ENCODE measurements around the gene PLS1.

GRCh38 chr3:142604940-142605339 lies 8.7 kb downstream of the PLS1 start:
- TF ChIP-seq, protein P1, sequence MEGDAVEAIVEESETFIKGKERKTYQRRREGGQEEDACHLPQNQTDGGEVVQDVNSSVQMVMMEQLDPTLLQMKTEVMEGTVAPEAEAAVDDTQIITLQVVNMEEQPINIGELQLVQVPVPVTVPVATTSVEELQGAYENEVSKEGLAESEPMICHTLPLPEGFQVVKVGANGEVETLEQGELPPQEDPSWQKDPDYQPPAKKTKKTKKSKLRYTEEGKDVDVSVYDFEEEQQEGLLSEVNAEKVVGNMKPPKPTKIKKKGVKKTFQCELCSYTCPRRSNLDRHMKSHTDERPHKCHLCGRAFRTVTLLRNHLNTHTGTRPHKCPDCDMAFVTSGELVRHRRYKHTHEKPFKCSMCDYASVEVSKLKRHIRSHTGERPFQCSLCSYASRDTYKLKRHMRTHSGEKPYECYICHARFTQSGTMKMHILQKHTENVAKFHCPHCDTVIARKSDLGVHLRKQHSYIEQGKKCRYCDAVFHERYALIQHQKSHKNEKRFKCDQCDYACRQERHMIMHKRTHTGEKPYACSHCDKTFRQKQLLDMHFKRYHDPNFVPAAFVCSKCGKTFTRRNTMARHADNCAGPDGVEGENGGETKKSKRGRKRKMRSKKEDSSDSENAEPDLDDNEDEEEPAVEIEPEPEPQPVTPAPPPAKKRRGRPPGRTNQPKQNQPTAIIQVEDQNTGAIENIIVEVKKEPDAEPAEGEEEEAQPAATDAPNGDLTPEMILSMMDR (IDR thresholded peaks at IDR 0.05; ENCODE audit: borderline replicate concordance, extremely low read depth, low read length, poor library complexity, severe bottlenecking), result no peak
- TF ChIP-seq EZH2 (IDR thresholded peaks at IDR 0.05; ENCODE audit: borderline replicate concordance, low read depth, low read length, severe bottlenecking), result no peak
